Ureter (tissue), 1 donor: ENCODE measurements around the gene FMN2. TPM values are rescaled to one million over a fixed set of nuclear protein-coding genes. Genes with fewer than 3 reads are reported as not detected.

Experiments used
- DNase-seq: peaks from one replicate; pipeline ENCODE4 v3.0.0-alpha.2; 2020; ENCODE audit warnings: low spot score
- total RNA-seq: library from RNA; stranded (reverse); gene quantifications from one replicate; pipeline ENCODE4 v1.2.4, GENCODE V29; 2023
- donor health status: DM: yes; HTN: yes; CAD: no.

Gene FMN2
- total RNA-seq: 0.49 TPM

- no peak for DNase-seq
Measured at GRCh38 chr1:240091614-240092300, at the start of gene FMN2. TSS of gene FMN2 (plus strand) at chr1:240091883. CDS start at chr1:240092110, 227 bp downstream.

- no peak for DNase-seq
Measured at GRCh38 chr1:240044620-240045019, 47.1 kb upstream of the FMN2 start.

GRCh38 chr1:240046000-240046399 lies 45.7 kb upstream of the FMN2 start:
- no peak for DNase-seq

- no peak for DNase-seq
Measured at GRCh38 chr1:240054109-240054701, 37.5 kb upstream of the FMN2 start.

- no peak for DNase-seq
Measured at GRCh38 chr1:240055936-240056335, 35.7 kb upstream of the FMN2 start.

GRCh38 chr1:240056350-240056749 lies 35.3 kb upstream of the FMN2 start:
- no peak for DNase-seq

- no peak for DNase-seq
Measured at GRCh38 chr1:240058049-240058448, 33.6 kb upstream of the FMN2 start.

GRCh38 chr1:240068961-240069360 lies 22.7 kb upstream of the FMN2 start:
- DNase-seq: no peak

- DNase-seq: no peak
Measured at GRCh38 chr1:240070188-240070587, 21.5 kb upstream of the FMN2 start.

GRCh38 chr1:240073097-240073496 lies 18.6 kb upstream of the FMN2 start:
- no peak for DNase-seq

- DNase-seq: no peak
Measured at GRCh38 chr1:240074422-240074821, 17.3 kb upstream of the FMN2 start.

- DNase-seq: no peak
Measured at GRCh38 chr1:240074908-240075307, 16.8 kb upstream of the FMN2 start.

- DNase-seq: no peak
Measured at GRCh38 chr1:240084337-240084736, 7.3 kb upstream of the FMN2 start.

- DNase-seq: no peak
Measured at GRCh38 chr1:240084749-240085148, 6.9 kb upstream of the FMN2 start.

GRCh38 chr1:240086726-240087125 lies 5.0 kb upstream of the FMN2 start:
- no peak for DNase-seq

- DNase-seq: no peak
Measured at GRCh38 chr1:240090014-240090413, 1.7 kb upstream of the FMN2 start.

- DNase-seq: no peak
Measured at GRCh38 chr1:240090957-240091600, 604 bp upstream of the FMN2 start.

GRCh38 chr1:240092301-240093119 lies 827 bp downstream of the FMN2 start:
- no peak for DNase-seq

GRCh38 chr1:240093120-240093961 lies 1.7 kb downstream of the FMN2 start:
- DNase-seq: no peak

GRCh38 chr1:240094041-240094722 lies 2.5 kb downstream of the FMN2 start:
- DNase-seq: no peak

- DNase-seq: no peak
Measured at GRCh38 chr1:240096974-240097373, 5.3 kb downstream of the FMN2 start.
